Measurements from ENCODE around the gene NPB.

NPB gene

DNA sequence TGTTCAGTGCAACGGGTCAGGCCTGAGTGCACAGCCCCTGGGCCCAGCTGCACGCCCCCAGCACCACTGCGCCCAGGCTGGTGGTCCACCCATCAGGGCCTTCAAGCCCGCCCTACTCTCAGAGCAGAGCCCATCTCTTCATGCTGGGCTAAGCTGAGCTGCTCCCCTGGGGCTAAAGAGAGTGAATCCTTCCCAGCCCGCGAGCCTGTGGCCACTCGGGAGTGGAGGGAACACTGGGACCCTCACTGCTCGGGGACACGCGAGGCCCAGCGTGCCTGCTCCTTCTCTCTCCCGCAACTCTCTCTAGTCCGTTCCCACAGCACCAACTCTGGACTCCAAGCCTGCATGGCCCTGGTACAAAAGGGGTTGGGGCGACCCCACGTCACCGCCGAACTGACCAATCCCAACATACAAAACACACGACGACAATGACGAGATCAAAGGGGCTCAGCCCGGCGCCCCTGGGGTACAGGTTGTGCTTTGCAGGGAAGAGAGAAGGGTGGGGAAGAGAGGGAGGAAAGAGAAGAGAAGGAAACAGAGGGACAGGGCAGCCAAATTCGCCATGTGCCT is 20.0 kb downstream of the NPB start:
- H3K4me3 ChIP-seq (ENCODE audit: low read length), result no peak overlapping the region
- no peak for DNase-seq (ENCODE audit: low read depth, low spot score)

DNA sequence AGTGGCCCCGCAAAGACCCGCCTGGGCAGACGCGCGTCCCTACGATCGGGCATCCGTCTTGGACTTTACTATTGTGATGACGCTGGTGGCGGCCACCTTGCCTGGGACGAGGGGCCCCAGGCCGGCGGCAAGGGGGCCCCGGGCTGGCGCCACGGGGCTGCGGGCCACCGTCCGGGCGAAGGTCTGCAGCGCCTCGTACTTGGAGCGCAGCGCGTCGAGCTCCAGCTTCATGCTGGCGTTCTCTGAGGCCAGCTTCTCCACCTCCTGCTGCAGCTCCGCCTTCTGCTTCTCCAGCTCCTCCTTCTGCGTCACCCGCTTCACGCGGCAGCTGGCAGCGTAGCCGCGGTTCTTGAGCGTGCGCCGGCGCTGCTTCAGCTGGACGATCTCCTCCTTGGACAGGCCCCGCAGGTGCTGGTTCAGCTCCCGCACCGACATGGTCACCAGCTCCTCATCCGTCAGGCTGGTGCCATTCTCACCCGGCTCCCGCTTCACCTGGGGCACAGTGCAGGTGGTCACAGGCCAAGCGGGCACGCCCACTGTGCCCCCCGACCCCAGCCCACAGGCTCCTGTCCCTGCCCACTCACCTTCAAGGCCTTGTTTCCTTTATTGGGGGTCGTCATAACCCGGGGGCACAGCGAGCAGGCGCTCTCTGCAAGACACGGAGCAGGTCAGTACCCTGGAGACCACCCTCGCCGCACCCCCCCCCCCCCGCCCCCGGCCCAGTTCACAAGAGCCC is 20.7 kb downstream of the NPB start:
- no peak overlapping the region for H3K4me3 ChIP-seq (ENCODE audit: low read length)
- DNase-seq (ENCODE audit: low read depth, low spot score), result no peak

DNA sequence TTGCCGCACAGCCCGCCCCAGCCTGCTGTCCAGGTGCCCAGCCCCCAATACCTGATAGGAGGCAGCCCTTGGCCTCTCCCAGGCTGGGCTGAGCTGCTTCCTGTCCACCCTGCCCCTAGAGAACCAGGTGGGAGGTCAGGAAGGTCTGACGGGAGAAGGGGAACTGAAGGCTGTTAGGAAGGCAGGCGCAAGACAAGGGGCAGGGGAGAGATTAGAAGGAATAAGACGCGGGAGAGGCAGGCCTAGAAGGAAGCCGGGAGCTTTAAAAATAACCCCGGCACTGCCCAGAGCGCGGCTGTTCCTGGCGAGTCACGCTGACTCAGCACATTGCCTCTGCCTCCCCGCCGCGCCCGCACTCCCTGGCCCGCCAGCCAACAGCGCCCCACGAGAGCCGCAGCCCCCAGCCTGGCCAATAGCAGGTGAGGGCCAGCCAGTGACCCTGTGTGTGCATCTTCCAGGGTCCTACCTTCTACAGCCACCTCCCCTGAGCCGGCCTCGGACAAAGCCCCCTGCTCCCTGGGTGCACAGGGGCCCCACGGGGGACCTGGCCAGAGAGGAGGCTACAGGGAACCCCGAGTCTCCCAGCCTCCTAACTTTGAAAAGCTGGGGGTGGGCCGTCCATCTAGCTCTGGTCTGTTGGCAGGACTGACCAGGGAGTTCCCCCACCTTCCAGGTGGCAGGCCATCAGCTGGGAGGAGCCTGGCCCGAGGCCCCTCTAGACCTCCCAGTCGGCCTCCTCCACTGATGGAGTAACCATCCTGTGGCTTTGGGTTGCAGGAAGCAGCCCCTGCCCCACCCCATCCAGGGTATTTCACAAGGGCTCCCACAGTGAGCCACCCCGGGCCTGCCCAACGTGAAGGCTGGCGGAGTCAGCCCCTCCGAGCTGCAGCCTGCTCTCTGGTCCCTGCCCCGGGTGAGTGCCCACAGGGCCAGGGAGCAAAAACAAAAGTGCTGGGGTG is 21.5 kb downstream of the NPB start:
- H3K4me3 ChIP-seq (ENCODE audit: low read length), result no peak overlapping the region
- no peak for DNase-seq (ENCODE audit: low read depth, low spot score)

DNA sequence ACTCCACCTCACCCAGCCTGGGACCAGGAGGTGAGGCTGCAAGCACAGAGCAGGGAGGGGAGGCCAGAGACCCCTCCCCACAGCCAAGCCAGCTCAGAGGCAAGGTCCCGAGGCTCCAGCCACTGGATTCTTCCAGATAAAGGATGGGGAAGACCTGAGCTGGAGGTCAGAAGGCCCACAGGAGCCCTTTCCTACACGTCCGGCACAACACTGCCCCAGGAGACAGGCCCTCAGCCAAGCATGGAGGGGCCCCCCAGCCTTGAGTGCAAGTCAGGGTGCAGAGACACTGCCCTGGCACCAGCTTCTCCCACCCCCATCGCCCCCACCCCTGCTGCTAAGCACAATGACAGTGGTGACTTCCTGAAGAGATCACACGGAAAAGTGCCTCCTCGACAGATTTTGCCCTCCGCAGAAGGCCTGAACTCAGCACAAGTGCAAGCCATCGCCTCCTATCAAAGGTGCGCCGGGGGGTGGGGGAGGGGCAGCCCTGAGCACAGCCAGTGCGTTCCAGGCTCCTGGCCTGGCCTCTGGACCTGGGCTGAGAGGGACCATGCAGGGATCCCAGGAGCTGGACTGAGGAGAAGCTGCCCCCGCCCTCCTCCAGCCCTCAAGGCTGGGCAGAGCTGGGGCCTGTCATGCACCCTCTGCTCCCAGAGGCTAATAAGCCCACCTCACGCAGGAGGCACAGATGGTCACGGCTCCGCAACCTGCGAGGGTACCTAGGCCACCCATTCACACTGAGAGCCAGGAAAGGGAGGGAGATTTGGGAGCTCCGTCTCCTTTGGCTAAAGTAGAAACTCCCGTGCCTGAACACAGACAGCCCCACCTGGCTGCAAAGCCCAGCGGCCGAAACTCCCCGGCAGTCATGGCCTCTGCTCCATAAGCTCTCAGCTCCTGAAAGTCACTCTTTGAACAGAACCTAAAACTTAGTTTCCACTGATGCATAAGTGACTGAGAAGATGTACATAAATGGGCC is 22.8 kb downstream of the NPB start:
- H3K4me3 ChIP-seq (ENCODE audit: low read length), result no peak overlapping the region
- no peak for DNase-seq (ENCODE audit: low read depth, low spot score)

DNA sequence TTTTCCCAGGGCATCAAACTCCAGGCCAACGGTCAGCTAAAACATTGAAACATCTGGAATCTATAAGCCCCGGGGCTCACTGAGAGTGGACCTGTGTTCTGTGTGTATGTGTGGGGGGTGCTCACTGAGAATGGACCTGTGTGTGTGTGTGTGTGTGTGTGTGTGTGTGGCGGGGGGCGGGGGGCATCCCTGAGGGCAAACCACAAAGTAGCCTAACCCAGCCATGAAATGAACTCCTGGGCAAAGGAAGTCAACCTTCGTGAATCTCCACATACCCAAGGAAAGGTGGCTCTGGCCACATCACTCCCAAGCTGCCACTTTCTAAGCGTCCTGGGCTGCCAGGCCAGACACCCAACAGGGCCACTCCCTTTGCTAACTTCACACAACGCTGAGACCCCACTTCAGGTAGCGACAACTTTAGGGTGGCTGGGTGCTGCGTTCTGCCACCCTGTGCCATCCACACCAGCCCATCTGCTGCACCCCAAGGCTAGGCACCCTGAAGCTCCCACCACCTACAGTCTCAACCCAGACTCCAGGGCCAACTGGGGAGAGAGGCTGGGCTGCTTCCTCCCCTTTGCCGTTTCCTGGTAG is 23.9 kb downstream of the NPB start:
- DNase-seq (ENCODE audit: low read depth, low spot score), result no peak
- peak overlapping the region; percentile 71 for H3K4me3 ChIP-seq (ENCODE audit: low read length)

DNA sequence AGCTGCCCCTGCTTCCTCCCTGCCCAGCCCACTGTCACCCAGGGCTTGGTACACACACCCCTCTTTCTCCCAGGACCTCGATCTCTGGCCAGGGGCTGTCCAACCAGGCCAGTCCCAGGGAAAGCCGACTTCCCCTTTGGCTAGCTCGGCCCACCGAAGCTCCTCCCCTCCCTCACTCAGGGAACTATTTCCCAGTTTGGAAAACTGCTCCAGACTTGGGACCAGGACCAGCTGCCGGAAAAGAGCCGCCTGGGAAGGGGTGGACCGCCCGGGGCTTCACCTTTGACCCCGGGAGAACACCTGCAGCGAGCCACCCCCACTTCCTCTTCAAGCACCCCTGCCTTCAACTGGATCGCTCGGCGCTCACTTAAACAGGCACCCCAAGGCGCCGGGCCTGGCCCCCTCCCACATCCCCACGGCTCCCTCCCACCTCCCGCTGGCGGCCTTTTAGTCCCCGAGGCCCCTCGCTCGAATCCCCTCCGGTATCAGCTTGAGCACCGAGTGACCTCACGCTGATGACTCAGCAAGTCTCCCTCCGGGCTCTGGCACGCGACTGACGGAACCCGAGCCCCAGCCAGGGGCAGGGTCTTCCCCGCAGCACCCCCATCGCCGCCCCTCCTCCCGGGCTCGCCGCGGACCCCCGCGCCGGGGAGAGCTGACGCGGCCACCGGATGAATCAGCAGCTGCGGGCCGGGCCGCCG is 24.6 kb downstream of the NPB start:
- DNase-seq (ENCODE audit: low read depth, low spot score), result peak; percentile 38
- H3K4me3 ChIP-seq (ENCODE audit: low read length), result peak overlapping the region; percentile 71

DNA sequence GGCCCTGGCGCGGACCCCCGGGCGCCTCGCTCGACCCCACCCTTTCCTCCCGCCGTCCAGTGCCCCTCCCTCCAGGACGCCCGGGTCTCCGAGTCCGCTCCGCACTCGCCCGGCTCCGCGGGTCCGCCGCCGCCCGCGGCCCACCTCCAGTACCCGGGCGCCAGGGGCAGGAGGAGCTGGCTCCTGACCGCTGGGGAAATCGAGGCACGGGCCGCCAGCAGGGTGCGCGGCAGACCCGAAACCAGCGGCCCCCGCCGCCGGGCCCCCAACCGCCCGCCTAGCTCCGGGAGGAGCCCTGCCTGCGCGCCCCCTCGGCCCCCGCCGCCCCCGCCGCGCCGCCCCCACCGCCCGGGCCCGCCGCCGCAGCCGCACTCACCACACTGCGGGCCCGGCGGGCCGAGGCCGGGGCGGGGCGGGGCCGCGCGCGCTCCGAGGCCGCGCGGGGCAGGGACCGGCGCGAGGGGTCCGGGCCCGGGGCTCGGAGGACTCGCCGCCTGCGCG is 25.2 kb downstream of the NPB start:
- no peak for DNase-seq (ENCODE audit: low read depth, low spot score)

DNA sequence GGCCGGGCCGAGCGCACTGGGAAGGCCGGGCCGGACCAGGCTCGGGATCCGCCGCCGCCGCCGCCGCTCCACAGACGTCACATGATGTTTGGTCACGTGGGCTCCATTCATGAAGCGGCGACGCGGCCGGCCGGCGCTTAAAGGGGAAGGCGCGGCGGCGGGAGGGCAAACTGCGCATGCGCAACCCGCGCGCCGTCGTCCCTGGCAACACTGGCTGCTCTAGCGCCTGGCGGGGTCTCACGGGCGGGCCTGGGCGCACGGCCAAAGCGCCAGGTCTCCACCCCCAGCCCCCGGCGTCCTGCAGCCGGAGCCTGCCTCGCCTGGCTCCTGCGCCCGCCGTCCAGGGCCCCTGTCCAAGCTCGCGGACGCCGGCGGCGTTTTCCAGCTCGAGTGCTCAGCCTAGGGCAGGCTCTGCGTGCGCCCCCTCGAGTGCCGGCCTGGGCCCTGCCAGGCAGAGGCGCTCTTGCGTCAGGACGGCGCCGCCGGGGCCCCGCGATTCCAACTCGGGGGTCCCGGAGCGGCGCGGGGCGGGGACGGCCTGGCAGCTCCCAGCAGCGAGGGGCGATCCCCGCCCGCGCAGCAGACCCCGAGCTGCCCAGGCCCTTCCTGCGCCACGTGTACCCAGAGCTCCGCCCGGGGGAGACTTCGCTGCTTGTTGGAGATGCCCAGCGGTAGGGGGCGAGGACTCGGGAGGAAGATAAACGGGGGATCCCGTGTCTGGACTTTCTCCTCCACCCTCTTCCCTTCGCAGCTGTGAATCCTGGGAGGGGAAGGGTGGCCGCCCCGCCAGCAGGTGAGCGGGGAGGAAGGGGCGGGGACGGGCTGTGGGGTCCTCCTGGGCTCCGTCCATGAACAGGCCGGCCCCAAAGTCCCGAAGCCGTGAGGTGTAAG is 25.9 kb downstream of the NPB start, which contains the start of gene MAFG:
TSS of gene MAFG (minus strand) at position 83 of the 891 bp plus-strand sequence. CDS start 4,550 bp downstream, outside the sequence.
- DNase-seq (ENCODE audit: low read depth, low spot score), result peak; percentile 83
- peak within 1 kb of the TSS; percentile 71 for H3K4me3 ChIP-seq (ENCODE audit: low read length)

More for the DNA sequence above, 25.2 kb downstream of the NPB start:
- H3K4me3 ChIP-seq (ENCODE audit: low read length), result peak overlapping the region; percentile 71

DNA sequence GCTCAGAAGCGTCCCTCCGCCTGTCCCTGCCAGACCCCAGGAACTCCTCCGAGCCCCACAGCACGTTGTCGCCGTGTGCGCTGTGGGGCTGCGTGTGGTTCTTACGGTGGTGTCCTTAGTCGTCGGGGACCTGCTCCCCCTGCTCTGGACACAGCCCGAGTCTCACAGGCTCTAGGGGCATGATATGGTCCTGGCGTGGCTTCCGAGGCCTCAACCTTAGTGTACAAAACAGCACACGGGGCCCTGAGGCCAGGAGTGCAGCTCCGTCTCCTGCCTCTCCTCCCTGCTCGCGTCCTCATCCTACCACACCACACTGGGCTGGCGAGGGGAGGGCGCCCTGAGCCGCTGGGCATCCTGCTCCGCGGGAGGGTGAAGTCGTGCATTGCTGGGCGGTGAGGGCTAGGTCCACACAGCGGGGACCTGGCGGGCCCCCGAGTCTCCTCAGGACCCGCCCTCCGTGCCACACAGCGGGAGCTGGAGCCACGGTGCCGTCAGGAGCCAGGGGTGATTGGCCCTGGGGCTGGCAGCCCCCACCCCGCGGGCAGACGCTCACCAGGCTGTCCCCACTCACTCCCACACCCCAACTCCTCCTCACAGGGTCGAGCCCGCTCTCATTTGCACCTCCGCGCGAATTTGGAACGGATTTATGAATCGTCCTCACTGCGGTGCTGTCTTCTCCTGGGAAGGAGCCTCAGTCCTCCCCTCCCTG is 26.7 kb downstream of the NPB start:
- no peak for DNase-seq (ENCODE audit: low read depth, low spot score)

DNA sequence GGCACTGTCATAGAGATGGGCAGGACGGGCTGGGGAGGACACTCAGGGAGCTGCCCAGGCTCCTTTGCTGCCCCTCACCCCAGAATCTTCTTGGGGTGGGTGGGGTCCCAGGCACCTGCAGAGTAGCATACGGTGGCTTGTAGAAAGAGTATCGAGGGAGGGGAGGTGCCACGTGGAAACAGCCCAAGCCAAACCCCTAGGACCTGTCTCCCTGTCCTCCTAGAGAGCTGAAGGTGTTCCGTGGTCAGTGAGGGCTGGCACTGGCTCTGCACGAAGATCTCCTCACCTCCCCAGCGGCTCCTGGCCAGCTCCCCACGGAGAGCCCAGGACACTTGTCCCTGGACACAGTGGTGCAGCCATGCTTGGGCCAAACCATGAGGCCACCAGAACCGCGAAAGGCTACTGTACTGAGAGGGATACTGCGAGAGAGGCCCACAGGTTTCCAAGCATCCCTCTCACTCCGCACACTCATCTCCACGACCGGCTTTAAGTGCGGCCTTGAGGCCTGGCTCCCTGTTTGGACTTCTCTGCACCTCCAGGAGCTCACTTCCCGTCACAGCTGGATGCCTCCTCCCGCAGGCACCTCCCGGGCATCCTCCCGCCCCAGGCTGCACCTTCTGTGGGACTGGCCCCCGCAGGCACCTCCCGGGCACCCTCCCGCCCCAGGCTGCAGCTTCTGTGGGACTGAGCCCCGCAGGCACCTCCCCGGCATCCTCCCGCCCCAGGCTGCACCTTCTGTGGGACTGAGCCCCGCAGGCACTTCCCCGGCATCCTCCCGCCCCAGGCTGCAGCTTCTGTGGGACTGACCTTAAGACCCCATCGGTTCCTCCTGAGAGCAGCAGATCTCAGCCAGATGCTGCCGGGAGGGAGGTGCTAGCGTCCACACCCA is 27.5 kb downstream of the NPB start:
- DNase-seq (ENCODE audit: low read depth, low spot score), result no peak
- H3K4me3 ChIP-seq (ENCODE audit: low read length), result no peak overlapping the region

More for the DNA sequence above, 26.7 kb downstream of the NPB start:
- H3K4me3 ChIP-seq (ENCODE audit: low read length), result peak overlapping the region; percentile 66

DNA sequence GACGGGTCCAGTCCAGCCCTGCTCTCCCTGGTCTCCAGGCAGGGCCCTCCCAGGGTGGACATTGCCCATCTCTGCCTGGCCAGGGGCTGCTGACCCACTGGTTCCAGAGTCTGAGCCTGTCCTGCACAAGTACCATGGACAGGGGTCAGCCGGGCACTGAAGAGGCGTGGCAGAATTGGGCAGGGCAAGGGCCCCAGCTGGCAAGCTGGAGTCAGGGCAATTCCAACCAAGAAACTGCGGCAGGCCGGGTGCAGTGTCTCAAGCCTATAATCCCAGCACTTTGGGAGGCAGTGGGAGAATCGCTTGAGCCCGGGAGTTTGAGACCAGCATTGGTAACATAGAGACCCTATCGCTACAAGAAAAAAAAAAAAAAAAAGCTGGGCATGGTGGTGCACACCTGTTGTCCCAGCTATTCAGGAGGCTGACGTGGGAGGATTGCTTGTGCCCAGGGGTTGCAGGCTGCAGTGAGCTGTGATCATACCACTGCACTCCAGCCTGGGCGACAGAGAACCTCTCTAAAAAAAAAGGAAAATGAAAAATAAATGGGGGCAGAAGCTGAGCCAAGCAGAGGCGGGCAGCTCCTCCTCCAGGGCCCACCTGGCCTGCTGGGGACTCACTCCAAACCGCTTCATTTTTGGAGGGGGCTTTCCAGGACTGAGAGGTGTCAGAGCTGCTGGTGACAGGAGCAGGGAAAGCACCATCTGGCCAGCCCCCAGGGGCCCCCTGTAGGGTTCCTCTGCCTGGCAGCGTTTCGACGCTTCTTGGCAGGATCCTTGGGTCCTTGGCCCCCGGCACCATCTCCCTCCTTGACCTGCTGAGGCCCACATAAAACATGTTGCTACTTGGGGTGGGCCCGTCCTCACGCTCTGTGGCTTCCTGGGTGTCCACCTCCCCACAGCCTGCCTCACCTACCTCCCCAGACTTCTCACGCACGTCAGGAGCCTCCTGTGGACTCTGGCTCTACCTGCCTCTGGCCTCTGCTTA is 28.4 kb downstream of the NPB start:
- H3K4me3 ChIP-seq (ENCODE audit: low read length), result no peak overlapping the region
- no peak for DNase-seq (ENCODE audit: low read depth, low spot score)

DNA sequence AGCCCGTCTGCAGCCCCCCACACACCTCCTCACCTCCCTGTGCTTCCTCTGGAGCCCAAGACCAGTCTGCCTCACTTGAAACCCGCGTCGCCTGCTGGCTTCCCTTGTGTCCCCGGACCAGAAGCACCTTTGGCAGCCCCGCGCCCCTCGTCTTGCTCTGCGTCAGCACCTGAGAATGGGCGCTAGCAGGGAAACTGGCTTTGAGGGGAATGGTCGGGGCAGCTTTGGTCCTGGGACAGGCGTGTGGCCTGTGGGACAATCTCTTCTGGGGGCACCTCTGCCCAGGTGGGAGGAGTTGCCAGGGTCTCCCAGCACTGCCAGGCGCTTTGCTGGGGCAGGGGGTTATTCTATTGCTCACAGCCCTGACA is 29.1 kb downstream of the NPB start:
- H3K4me3 ChIP-seq (ENCODE audit: low read length), result no peak overlapping the region
- DNase-seq (ENCODE audit: low read depth, low spot score), result no peak

DNA sequence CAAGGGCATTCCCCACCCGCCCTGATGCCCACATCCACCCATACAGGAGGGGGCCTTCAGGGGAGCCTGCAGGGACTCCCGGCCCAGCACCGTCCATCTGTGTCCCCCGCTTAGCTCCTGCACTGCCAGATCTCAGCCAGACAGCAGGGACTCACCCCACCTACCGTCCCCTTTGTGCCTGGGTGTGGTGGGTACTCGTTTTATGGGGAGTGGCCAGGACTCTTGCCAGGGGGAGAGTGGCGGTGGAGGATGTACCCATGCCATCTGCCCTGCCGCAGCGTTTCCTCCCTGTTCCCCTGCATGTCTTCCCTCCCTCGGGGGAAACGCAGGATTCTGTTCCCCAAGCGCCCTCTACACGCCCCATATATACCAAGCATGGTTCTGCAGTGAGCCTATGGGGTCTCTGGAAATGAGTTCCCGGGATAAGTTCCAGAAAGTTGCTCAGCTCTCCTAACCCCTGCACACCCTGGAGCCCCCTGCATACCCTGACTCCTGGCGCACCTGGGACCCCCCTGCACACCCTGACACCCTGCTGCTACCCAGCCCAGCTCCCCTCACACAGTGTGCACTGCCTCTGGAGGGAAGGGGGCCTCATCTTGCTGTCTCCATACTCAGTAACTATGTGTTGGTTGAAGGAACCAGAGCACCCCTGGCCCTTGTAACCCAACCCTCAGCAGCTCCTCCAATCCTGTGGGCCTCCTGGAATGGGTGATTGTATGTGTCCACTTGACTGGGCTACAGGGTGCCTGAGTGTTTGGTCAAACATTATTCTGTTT is 29.7 kb downstream of the NPB start:
- DNase-seq (ENCODE audit: low read depth, low spot score), result no peak
- no peak overlapping the region for H3K4me3 ChIP-seq (ENCODE audit: low read length)
